ENCODE measurements around the gene SNX21. TPM values are rescaled to one million over a fixed set of nuclear protein-coding genes. Genes with fewer than 3 reads are reported as not detected.
"Not testable (repeated sequence)": the region's sequence is repeated elsewhere in the genome, so short reads cannot be mapped to it uniquely, and the experiment has no call there.

Gene SNX21
- total RNA-seq, 1 experiment from 2014 or later, result 9.8 TPM

- no peak for DNase-seq
- Histone ChIP-seq H3K4me3 (peak overlapping the region; percentile 98), H3F3A (ENCODE audit: insufficient read depth, low read depth) (peaks cover 35% of the 10 kb centered on the region), H3K27ac (peak overlapping the region; percentile 56), H3K9me2 (ENCODE audit: insufficient read depth) (no peaks in the 10 kb centered on the region), H3K4me2 (peak overlapping the region; percentile 80), H3K79me2 (ENCODE audit: low read depth) (peaks cover 24% of the 10 kb centered on the region), H3K4me1 (replicated peaks; ENCODE audit: insufficient read depth) (peaks cover 25% of the 10 kb centered on the region), H2AFZ (peak overlapping the region; percentile 97), H3K27me3 (ENCODE audit: insufficient read depth, low read depth) (no peaks in the 10 kb centered on the region), H3K36me3 (ENCODE audit: low read depth) (peaks cover 31% of the 10 kb centered on the region), H3K9me3 (ENCODE audit: insufficient read depth, low read depth) (no peaks in the 10 kb centered on the region), H4K20me1 (ENCODE audit: insufficient read depth) (no peaks in the 10 kb centered on the region)
- TF ChIP-seq CTCF (conservative IDR thresholded peaks at IDR 0.05) (no peak), EZH2 (IDR thresholded peaks at IDR 0.05; ENCODE audit: low read depth) (no peak)
- TSS peak; percentile 62 for BruUV-seq (replicated peaks)
- CTCF ChIA-PET, result interaction anchor here (1.3 kb wide), 1 partner anchor 21 kb away, joined by 3 read pairs; no protein-coding TSS in a partner anchor
- POLR2A ChIA-PET (ENCODE audit: unreplicated experiment), result interaction anchor here (0.7 to 1.3 kb wide), 2 partner anchors 13 to 463 kb away, joined by 4 to 16 read pairs; no protein-coding TSS in a partner anchor
- intact Hi-C loops (cut with micrococcal nuclease; ENCODE audit: unreplicated experiment), result loop anchor here (10.0 kb wide), 1 partner anchor 292 kb away; the partner anchor contains the start of gene NCOA5
These were observed 41.1 kb upstream of the SNX21 start for GRCh38 chr20:45792317-45793118.

DNA sequence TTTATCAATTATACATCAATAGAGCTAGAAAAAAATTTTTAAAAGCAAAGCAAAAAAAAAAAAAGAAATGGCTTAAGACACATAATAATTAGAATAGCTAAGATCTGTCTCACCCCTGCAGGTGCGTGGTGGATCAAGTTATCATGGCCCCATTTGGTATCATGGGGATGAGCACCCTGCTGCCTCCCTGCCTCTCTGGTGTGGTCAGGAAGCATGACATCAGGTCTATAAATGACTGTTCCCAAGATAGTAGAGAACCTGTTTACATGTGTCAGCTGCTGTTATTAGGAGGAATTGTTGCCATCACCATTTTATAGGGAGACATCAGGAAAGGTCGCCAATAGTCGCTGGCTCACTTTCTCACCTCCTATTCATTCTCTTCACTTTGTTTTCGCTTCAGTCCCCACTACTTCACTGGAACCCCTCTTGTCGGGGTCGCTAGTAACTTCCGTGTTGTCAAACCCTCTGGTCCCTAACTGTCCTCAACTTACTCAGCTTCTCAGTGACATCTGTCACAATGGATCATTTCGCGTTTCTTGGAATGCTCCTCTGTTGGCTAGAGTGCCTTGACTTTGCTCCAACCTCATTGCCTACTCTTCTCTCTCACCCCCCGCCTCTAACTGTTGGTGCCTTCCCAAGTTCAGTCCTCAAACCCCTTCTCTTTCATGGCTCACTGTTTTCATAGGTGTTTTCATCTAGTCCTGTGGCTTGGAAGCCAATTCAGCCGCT lies 37.1 kb upstream of the SNX21 start:
- H3K27me3 ChIP-seq (ENCODE audit: insufficient read depth, low read depth), result no peaks in the 10 kb centered on the region
- no peaks in the 10 kb centered on the region for H4K20me1 ChIP-seq (ENCODE audit: insufficient read depth)
- no TSS peak for BruUV-seq (replicated peaks)
- no peak overlapping the region for H2AFZ ChIP-seq
- intact Hi-C loops (cut with micrococcal nuclease; ENCODE audit: unreplicated experiment), result loop anchor here (10.0 kb wide), 1 partner anchor 288 kb away; the partner anchor contains the start of gene NCOA5
- TF ChIP-seq CTCF (conservative IDR thresholded peaks at IDR 0.05) (no peak), EZH2 (IDR thresholded peaks at IDR 0.05; ENCODE audit: low read depth) (no peak)
- no peak overlapping the region for H3K4me3 ChIP-seq
- peaks cover 23% of the 10 kb centered on the region for H3F3A ChIP-seq (ENCODE audit: insufficient read depth, low read depth)
- peaks cover 24% of the 10 kb centered on the region for H3K79me2 ChIP-seq (ENCODE audit: low read depth)
- H3K27ac ChIP-seq, result no peak overlapping the region
- H3K4me1 ChIP-seq (replicated peaks; ENCODE audit: insufficient read depth), result peaks cover 12% of the 10 kb centered on the region
- ChIA-PET POLR2A (ENCODE audit: unreplicated experiment) (no interaction called here), CTCF (no interaction called here)
- no peak for DNase-seq
- no peak overlapping the region for H3K4me2 ChIP-seq
- no peaks in the 10 kb centered on the region for H3K9me3 ChIP-seq (ENCODE audit: insufficient read depth, low read depth)
- H3K36me3 ChIP-seq (ENCODE audit: low read depth), result peaks cover 36% of the 10 kb centered on the region
- no peaks in the 10 kb centered on the region for H3K9me2 ChIP-seq (ENCODE audit: insufficient read depth)

DNA sequence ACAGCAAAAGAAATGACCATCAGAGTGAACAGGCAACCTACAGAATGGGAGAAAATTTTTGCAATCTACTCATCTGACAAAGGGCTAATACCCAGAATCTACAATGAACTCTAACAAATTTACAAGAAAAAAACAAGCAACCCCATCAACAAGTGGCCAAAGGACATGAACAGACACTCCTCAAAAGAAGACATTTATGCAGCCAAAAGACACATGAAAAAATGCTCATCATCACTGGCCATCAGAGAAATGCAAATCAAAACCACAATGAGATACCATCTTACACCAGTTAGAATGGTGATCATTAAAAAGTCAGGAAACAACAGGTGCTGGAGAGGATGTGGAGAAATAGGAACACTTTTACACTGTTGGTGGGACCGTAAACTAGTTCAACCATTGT lies 36.1 kb upstream of the SNX21 start:
- H3K9me3 ChIP-seq (ENCODE audit: insufficient read depth, low read depth); CTCF ChIA-PET: not testable (repeated sequence)

GRCh38 chr20:45797955-45798354 lies 35.6 kb upstream of the SNX21 start:
- CTCF ChIA-PET, result interaction anchor here (1.3 kb wide), 1 partner anchor 27 kb away, joined by 3 read pairs; no protein-coding TSS in a partner anchor
- H3K4me1 ChIP-seq (replicated peaks; ENCODE audit: insufficient read depth); DNase-seq; H4K20me1 ChIP-seq (ENCODE audit: insufficient read depth); H3K9me2 ChIP-seq (ENCODE audit: insufficient read depth); H3K9me3 ChIP-seq (ENCODE audit: insufficient read depth, low read depth); H3K4me2 ChIP-seq; BruUV-seq (replicated peaks); H3K27me3 ChIP-seq (ENCODE audit: insufficient read depth, low read depth); POLR2A ChIA-PET (ENCODE audit: unreplicated experiment); H2AFZ ChIP-seq; H3K4me3 ChIP-seq; H3K27ac ChIP-seq: not testable (repeated sequence)
- peaks cover 12% of the 10 kb centered on the region for H3K79me2 ChIP-seq (ENCODE audit: low read depth)
- intact Hi-C loops (cut with micrococcal nuclease; ENCODE audit: unreplicated experiment), result loop anchor here (2.0 to 10.0 kb wide), 2 partner anchors 95 to 287 kb away; partner anchors contain the start of gene NCOA5
- H3K36me3 ChIP-seq (ENCODE audit: low read depth), result peaks cover 43% of the 10 kb centered on the region
- peaks cover 23% of the 10 kb centered on the region for H3F3A ChIP-seq (ENCODE audit: insufficient read depth, low read depth)

More for the DNA sequence above, 36.1 kb upstream of the SNX21 start:
- DNase-seq; H2AFZ ChIP-seq; H4K20me1 ChIP-seq (ENCODE audit: insufficient read depth); POLR2A ChIA-PET (ENCODE audit: unreplicated experiment); BruUV-seq (replicated peaks); H3K4me2 ChIP-seq; H3K27ac ChIP-seq; H3K9me2 ChIP-seq (ENCODE audit: insufficient read depth); H3K4me3 ChIP-seq; H3K27me3 ChIP-seq (ENCODE audit: insufficient read depth, low read depth): not testable (repeated sequence)
- peaks cover 17% of the 10 kb centered on the region for H3K79me2 ChIP-seq (ENCODE audit: low read depth)
- H3F3A ChIP-seq (ENCODE audit: insufficient read depth, low read depth), result peaks cover 23% of the 10 kb centered on the region
- intact Hi-C loops (cut with micrococcal nuclease; ENCODE audit: unreplicated experiment), result loop anchor here (10.0 kb wide), 1 partner anchor 287 kb away; the partner anchor contains the start of gene NCOA5
- peaks cover 43% of the 10 kb centered on the region for H3K36me3 ChIP-seq (ENCODE audit: low read depth)
- peaks cover 12% of the 10 kb centered on the region for H3K4me1 ChIP-seq (replicated peaks; ENCODE audit: insufficient read depth)

Data from PC-9 (cell line).